Measurements from ENCODE around the gene DDC.

The DDC gene

DNA sequence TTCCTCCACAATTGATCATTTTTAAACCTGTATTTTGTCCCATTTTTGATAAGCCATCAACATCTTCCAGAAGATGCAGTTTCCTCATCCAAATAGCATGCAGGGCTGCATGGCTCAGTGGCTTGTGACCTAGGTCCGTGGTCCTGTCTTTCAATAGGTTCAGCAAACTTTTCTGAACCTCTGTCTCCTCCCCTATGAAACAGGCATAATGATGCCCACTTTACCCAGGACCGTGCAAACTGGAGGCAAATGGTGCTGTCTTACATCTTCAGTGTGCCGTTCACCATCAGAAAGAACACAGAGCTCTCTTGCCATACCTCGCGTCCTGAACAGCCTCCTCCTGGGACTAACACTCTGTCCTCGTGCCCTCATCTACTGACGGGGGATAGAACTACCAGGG, 92.8 kb downstream of the DDC start:
- no peaks in the 10 kb centered on the region for H4K20me1 ChIP-seq (ENCODE audit: low read depth, low read length)
- no peaks in the 10 kb centered on the region for H3K36me3 ChIP-seq (ENCODE audit: low read length)
- no peaks in the 10 kb centered on the region for H3K79me2 ChIP-seq (ENCODE audit: insufficient read depth, low read length)
- H3K27ac ChIP-seq (ENCODE audit: low read depth, low read length), result no peak overlapping the region
- H2AFZ ChIP-seq (ENCODE audit: low read depth, low read length, severe bottlenecking), result no peak overlapping the region
- no peak overlapping the region for H3K9ac ChIP-seq (ENCODE audit: low read length)
- no peaks in the 10 kb centered on the region for H3F3A ChIP-seq (ENCODE audit: insufficient read depth)
- H3K27me3 ChIP-seq (ENCODE audit: low read length), result no peaks in the 10 kb centered on the region
- no peak for TF ChIP-seq EZH2phosphoT487 (conservative IDR thresholded peaks at IDR 0.05; ENCODE audit: low read length)
- TF ChIP-seq, protein P1, sequence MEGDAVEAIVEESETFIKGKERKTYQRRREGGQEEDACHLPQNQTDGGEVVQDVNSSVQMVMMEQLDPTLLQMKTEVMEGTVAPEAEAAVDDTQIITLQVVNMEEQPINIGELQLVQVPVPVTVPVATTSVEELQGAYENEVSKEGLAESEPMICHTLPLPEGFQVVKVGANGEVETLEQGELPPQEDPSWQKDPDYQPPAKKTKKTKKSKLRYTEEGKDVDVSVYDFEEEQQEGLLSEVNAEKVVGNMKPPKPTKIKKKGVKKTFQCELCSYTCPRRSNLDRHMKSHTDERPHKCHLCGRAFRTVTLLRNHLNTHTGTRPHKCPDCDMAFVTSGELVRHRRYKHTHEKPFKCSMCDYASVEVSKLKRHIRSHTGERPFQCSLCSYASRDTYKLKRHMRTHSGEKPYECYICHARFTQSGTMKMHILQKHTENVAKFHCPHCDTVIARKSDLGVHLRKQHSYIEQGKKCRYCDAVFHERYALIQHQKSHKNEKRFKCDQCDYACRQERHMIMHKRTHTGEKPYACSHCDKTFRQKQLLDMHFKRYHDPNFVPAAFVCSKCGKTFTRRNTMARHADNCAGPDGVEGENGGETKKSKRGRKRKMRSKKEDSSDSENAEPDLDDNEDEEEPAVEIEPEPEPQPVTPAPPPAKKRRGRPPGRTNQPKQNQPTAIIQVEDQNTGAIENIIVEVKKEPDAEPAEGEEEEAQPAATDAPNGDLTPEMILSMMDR (IDR thresholded peaks at IDR 0.05; ENCODE audit: insufficient read depth, low read length, poor library complexity, severe bottlenecking), result no peak
- no peaks in the 10 kb centered on the region for H3K9me3 ChIP-seq (ENCODE audit: insufficient read depth, low read length)
- no peaks in the 10 kb centered on the region for H3K9me2 ChIP-seq (replicated peaks; ENCODE audit: insufficient read depth, low read length)
- no peak overlapping the region for H3K4me3 ChIP-seq (ENCODE audit: insufficient read depth, low read length, poor library complexity, severe bottlenecking)
- H3K4me2 ChIP-seq (ENCODE audit: low read depth, low read length, poor library complexity, severe bottlenecking), result no peak overlapping the region

DNA sequence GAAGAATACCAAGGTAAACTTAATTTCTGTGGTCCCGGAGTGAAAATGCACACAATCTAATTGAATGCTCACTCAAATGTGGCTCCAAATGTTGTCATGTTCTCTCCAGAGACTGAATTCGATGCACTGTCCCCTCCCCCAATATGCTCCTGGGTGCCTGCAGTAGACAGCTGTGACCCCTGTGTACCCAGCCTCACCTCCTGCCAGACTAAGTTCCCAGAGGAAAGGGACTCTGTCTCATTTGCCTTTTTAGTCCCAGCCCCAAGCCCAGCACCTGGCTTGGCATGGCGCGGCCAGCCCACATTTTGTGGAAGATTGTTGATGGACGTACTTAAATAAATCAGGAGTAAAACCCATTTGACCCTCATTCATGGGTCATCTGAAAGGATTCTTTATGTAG, 93.2 kb downstream of the DDC start:
- no peak overlapping the region for H3K27ac ChIP-seq (ENCODE audit: low read depth, low read length)
- no peaks in the 10 kb centered on the region for H3F3A ChIP-seq (ENCODE audit: insufficient read depth)
- no peaks in the 10 kb centered on the region for H3K27me3 ChIP-seq (ENCODE audit: low read length)
- H3K4me3 ChIP-seq (ENCODE audit: insufficient read depth, low read length, poor library complexity, severe bottlenecking), result no peak overlapping the region
- no peak overlapping the region for H3K9ac ChIP-seq (ENCODE audit: low read length)
- TF ChIP-seq EZH2phosphoT487 (conservative IDR thresholded peaks at IDR 0.05; ENCODE audit: low read length), result no peak
- TF ChIP-seq, protein P1 (IDR thresholded peaks at IDR 0.05; ENCODE audit: insufficient read depth, low read length, poor library complexity, severe bottlenecking), result no peak
- H3K79me2 ChIP-seq (ENCODE audit: insufficient read depth, low read length), result no peaks in the 10 kb centered on the region
- H3K36me3 ChIP-seq (ENCODE audit: low read length), result no peaks in the 10 kb centered on the region
- H2AFZ ChIP-seq (ENCODE audit: low read depth, low read length, severe bottlenecking), result no peak overlapping the region
- no peaks in the 10 kb centered on the region for H3K9me3 ChIP-seq (ENCODE audit: insufficient read depth, low read length)
- no peaks in the 10 kb centered on the region for H3K9me2 ChIP-seq (replicated peaks; ENCODE audit: insufficient read depth, low read length)
- H4K20me1 ChIP-seq (ENCODE audit: low read depth, low read length), result no peaks in the 10 kb centered on the region
- no peak overlapping the region for H3K4me2 ChIP-seq (ENCODE audit: low read depth, low read length, poor library complexity, severe bottlenecking)

DNA sequence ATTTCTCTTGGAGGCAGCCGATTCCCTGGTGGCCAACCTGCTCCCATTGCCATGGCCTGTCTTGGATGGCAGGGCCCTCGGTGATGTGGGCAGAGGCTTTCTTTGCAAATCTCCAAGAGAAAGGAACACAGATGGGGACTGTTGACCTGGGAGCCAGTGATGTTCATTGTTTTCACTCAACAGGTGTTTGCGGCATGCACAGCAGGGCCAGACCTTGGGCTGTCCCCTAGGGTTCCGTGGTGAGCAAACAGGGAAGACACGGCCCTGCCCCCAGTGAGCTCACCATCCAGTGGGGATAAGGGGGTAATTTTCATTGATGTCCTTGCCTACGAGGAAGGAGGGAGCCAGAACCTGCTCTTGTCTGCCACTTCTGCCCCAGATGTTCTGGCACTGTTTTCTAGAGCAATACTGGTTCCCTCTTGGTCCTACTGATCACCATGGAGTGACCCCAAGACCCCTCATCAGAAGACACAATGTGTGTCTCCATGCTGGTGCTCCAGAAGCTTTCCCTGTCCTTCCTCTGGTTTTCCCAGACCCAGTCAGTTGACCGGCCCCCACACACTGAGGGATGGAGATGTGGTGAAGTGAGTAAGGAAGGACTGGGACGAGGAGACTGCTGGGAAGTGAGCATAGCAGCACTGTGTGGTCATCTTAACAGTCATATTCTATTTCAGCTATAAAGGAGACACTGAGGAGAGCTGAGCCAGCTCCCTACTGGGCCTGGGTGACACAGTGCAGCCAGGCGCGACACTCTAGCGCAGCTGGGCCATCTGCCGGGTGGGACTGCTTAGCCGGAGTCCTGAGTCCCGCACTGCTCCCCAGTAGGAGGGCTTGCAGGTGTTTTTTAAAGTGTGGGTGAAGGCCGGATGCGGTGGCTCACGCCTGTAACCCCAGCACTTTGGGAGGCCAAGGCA, 94.7 kb downstream of the DDC start:
- Histone ChIP-seq H3K9me3 (ENCODE audit: insufficient read depth, low read length) (no peaks in the 10 kb centered on the region), H3K9me2 (replicated peaks; ENCODE audit: insufficient read depth, low read length) (no peaks in the 10 kb centered on the region), H3K27me3 (ENCODE audit: low read length) (no peaks in the 10 kb centered on the region), H4K20me1 (ENCODE audit: low read depth, low read length) (no peaks in the 10 kb centered on the region), H2AFZ (ENCODE audit: low read depth, low read length, severe bottlenecking) (no peak overlapping the region), H3K36me3 (ENCODE audit: low read length) (no peaks in the 10 kb centered on the region), H3F3A (ENCODE audit: insufficient read depth) (no peaks in the 10 kb centered on the region), H3K4me2 (ENCODE audit: low read depth, low read length, poor library complexity, severe bottlenecking) (no peak overlapping the region), H3K4me3 (ENCODE audit: insufficient read depth, low read length, poor library complexity, severe bottlenecking) (no peak overlapping the region), H3K9ac (ENCODE audit: low read length) (no peak overlapping the region), H3K79me2 (ENCODE audit: insufficient read depth, low read length) (no peaks in the 10 kb centered on the region), H3K27ac (ENCODE audit: low read depth, low read length) (no peak overlapping the region)
- TF ChIP-seq, protein P1 (IDR thresholded peaks at IDR 0.05; ENCODE audit: insufficient read depth, low read length, poor library complexity, severe bottlenecking), result no peak
- TF ChIP-seq EZH2phosphoT487 (conservative IDR thresholded peaks at IDR 0.05; ENCODE audit: low read length), result no peak
